GM12872 (cell line): ENCODE measurements around the gene ADAM12.

Experiments
- CTCF ChIP-seq: IDR thresholded peaks from 3 replicates; pipeline ENCODE4 v1.5.1; 2011; ENCODE audit warnings: low read depth, mild to moderate bottlenecking, low read length, moderate library complexity; ENCODE audit not compliant: insufficient read depth

The ADAM12 gene

GRCh38 chr10:126175641-126176262 is 212.5 kb downstream of the ADAM12 start:
- TF ChIP-seq CTCF, result no peak

DNA sequence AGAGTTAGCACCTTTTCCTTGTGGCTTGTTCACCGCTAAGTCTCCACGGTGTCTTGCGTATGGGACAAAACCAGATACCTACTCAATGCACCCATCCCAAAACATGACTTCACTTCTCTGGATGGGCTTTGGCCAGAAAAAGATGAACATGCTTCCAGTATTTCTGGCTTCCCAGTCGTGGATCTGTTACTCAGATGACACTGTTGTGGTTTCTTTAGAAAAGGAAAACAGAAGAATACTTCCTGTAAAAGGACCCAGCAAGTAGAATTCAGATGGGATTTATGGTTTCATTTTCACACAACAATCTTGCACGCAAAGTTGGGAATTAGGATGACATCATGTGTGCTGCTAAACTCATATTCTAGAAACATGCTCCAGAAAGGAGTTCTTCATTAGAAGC is 216.7 kb downstream of the ADAM12 start:
- no peak for TF ChIP-seq CTCF

DNA sequence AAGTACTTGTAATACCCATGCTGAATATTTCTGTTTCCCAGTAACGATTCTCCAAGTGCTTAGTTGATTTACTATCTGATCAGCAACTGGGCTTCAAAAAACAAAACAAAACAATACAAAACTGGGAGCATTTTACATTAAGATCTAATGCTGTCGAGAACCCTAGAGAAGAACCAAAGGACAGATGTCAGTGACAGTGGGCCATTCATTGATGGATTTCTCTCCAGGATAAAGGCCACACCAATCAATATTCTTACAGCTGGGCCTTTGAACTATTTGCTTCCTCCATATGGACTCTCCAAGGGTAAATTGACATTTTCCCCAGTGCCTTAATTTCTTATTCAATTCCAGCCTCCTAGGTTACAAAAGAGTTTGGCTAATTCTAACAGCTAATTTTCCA is 217.5 kb downstream of the ADAM12 start:
- no peak for TF ChIP-seq CTCF

- TF ChIP-seq CTCF, result no peak
Measured at GRCh38 chr10:126170371-126170770, 217.9 kb downstream of the ADAM12 start.

- no peak for TF ChIP-seq CTCF
Measured at GRCh38 chr10:126169899-126170298, 218.4 kb downstream of the ADAM12 start.

GRCh38 chr10:126166797-126167196 is 221.5 kb downstream of the ADAM12 start:
- no peak for TF ChIP-seq CTCF

DNA sequence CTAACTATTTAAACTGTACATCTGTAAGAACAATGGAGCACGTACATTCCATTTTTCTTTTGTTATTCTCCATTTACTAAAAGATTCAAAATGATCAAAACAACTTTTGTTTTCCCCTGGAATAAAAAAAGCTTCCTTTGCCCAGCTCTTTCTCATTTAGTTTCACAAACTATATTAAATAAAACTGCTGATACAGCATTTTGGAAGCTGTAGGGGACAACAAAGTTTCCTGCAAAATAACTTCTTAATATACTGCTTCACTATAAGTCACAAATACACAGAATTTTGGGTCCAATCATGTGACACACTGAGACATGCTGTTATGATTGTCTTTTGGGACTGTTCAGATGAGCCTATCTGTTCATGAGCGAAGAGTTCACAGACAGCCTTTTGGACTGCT is 222.4 kb downstream of the ADAM12 start:
- no peak for TF ChIP-seq CTCF
